DOHH2 (cell line): Measurements from ENCODE around the gene TYR.

Experiments used
- H3F3A ChIP-seq: fragments of 200-600 bp; sonication (generic), shearing (Covaris generic); 2 replicates; pipeline ENCODE4 v1.6.0; 2016; ENCODE audit warnings: antibody characterized with exemption, mild to moderate bottlenecking; ENCODE audit not compliant: control insufficient read depth, insufficient read depth
- H3K27ac ChIP-seq: fragments of 200-600 bp; sonication (generic); 2 replicates; pipeline ENCODE4 v1.5.1; 2014; ENCODE audit warnings: low read depth, mild to moderate bottlenecking, low read length, moderate library complexity
- H3K27me3 ChIP-seq: fragments of 200-600 bp; sonication (generic); 2 replicates; pipeline ENCODE4 v1.6.1; 2014; ENCODE audit warnings: mild to moderate bottlenecking, low read length, mixed read lengths; ENCODE audit not compliant: control insufficient read depth
- H3K36me3 ChIP-seq: fragments of 200-600 bp; sonication (generic); 2 replicates; pipeline ENCODE4 v1.6.1; 2014; ENCODE audit warnings: mild to moderate bottlenecking, low read length, moderate library complexity, mixed read lengths; ENCODE audit not compliant: control insufficient read depth
- H3K4me1 ChIP-seq: fragments of 200-600 bp; sonication (generic); 2 replicates; pipeline ENCODE4 v1.6.1; 2014; ENCODE audit warnings: mild to moderate bottlenecking, low read length, mixed read lengths; ENCODE audit not compliant: control insufficient read depth
- H3K4me2 ChIP-seq: fragments of 200-600 bp; sonication (generic); 2 replicates; pipeline ENCODE4 v1.6.0; 2014; ENCODE audit warnings: mild to moderate bottlenecking, low read length, moderate library complexity
- H3K4me3 ChIP-seq: fragments of 200-600 bp; sonication (generic); 2 replicates; pipeline ENCODE4 v1.5.1; 2014; ENCODE audit warnings: mild to moderate bottlenecking, low read length, mixed read lengths
- H3K79me2 ChIP-seq: fragments of 200-600 bp; sonication (generic); 2 replicates; pipeline ENCODE4 v1.6.1; 2014; ENCODE audit warnings: mild to moderate bottlenecking, low read length, mixed read lengths; ENCODE audit not compliant: control insufficient read depth
- H3K9me2 ChIP-seq: fragments of 200-600 bp; sonication (generic); replicated peaks from 2 replicates; pipeline ENCODE4 v1.6.1; 2014; ENCODE audit warnings: mild to moderate bottlenecking, low read length, mixed read lengths; ENCODE audit not compliant: control insufficient read depth
- H3K9me3 ChIP-seq: fragments of 200-600 bp; sonication (generic); 2 replicates; pipeline ENCODE4 v1.6.1; 2014; ENCODE audit warnings: antibody characterized with exemption, low read length, mixed read lengths; ENCODE audit not compliant: control insufficient read depth, insufficient read depth
- H4K20me1 ChIP-seq: fragments of 200-600 bp; sonication (generic); 2 replicates; pipeline ENCODE4 v1.6.0; 2014; ENCODE audit warnings: low read depth, mild to moderate bottlenecking, antibody characterized with exemption, low read length, moderate library complexity; ENCODE audit not compliant: control insufficient read depth, insufficient read depth
- EZH2phosphoT487 ChIP-seq: fragments of 200-600 bp; sonication (generic); IDR thresholded peaks from 2 replicates; pipeline ENCODE4 v1.6.1; 2017; ENCODE audit warnings: borderline replicate concordance, mild to moderate bottlenecking, antibody characterized with exemption, low read length, moderate library complexity, mixed read lengths
- TF ChIP-seq, protein P1 (sequence below): fragments of 200-600 bp; sonication (generic); IDR thresholded peaks from one replicate; pipeline ENCODE4 v1.5.1; 2014; ENCODE audit warnings: antibody characterized with exemption, mild to moderate bottlenecking, low read depth, low read length; ENCODE audit not compliant: poor library complexity, severe bottlenecking

TYR gene

GRCh38 chr11:89184021-89184420, 6.3 kb downstream of the TYR start:
- H3K4me2 ChIP-seq, result no peak overlapping the region
- H3K36me3 ChIP-seq, result no peaks in the 10 kb centered on the region
- H3K4me3 ChIP-seq, result no peak overlapping the region
- H3K9me3 ChIP-seq, result no peaks in the 10 kb centered on the region
- H3K27ac ChIP-seq, result no peak overlapping the region
- TF ChIP-seq EZH2phosphoT487, result no peak
- TF ChIP-seq, protein P1, sequence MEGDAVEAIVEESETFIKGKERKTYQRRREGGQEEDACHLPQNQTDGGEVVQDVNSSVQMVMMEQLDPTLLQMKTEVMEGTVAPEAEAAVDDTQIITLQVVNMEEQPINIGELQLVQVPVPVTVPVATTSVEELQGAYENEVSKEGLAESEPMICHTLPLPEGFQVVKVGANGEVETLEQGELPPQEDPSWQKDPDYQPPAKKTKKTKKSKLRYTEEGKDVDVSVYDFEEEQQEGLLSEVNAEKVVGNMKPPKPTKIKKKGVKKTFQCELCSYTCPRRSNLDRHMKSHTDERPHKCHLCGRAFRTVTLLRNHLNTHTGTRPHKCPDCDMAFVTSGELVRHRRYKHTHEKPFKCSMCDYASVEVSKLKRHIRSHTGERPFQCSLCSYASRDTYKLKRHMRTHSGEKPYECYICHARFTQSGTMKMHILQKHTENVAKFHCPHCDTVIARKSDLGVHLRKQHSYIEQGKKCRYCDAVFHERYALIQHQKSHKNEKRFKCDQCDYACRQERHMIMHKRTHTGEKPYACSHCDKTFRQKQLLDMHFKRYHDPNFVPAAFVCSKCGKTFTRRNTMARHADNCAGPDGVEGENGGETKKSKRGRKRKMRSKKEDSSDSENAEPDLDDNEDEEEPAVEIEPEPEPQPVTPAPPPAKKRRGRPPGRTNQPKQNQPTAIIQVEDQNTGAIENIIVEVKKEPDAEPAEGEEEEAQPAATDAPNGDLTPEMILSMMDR, result no peak
- no peaks in the 10 kb centered on the region for H3K4me1 ChIP-seq
- no peaks in the 10 kb centered on the region for H3K27me3 ChIP-seq
- no peaks in the 10 kb centered on the region for H3K9me2 ChIP-seq
- H3K79me2 ChIP-seq, result no peaks in the 10 kb centered on the region
- H3F3A ChIP-seq, result no peaks in the 10 kb centered on the region
- H4K20me1 ChIP-seq, result no peaks in the 10 kb centered on the region

- no peaks in the 10 kb centered on the region for H3K9me2 ChIP-seq
- TF ChIP-seq EZH2phosphoT487, result no peak
- TF ChIP-seq, protein P1, result no peak
- H3K36me3 ChIP-seq, result no peaks in the 10 kb centered on the region
- no peaks in the 10 kb centered on the region for H4K20me1 ChIP-seq
- no peaks in the 10 kb centered on the region for H3F3A ChIP-seq
- H3K4me1 ChIP-seq, result no peaks in the 10 kb centered on the region
- H3K27me3 ChIP-seq, result no peaks in the 10 kb centered on the region
- H3K79me2 ChIP-seq, result no peaks in the 10 kb centered on the region
- no peak overlapping the region for H3K4me2 ChIP-seq
- no peaks in the 10 kb centered on the region for H3K9me3 ChIP-seq
- no peak overlapping the region for H3K4me3 ChIP-seq
- H3K27ac ChIP-seq, result no peak overlapping the region
These were observed 12.1 kb downstream of the TYR start for GRCh38 chr11:89189776-89190175.

GRCh38 chr11:89201138-89201537, 23.5 kb downstream of the TYR start:
- Histone ChIP-seq H3F3A (no peaks in the 10 kb centered on the region), H3K9me3 (no peaks in the 10 kb centered on the region), H3K27ac (no peak overlapping the region), H3K9me2 (no peaks in the 10 kb centered on the region), H3K36me3 (no peaks in the 10 kb centered on the region), H3K4me1 (no peaks in the 10 kb centered on the region), H3K79me2 (no peaks in the 10 kb centered on the region), H3K27me3 (no peaks in the 10 kb centered on the region), H3K4me2 (no peak overlapping the region), H3K4me3 (no peak overlapping the region), H4K20me1 (no peaks in the 10 kb centered on the region)
- no peak for TF ChIP-seq EZH2phosphoT487
- TF ChIP-seq, protein P1, result no peak

DNA sequence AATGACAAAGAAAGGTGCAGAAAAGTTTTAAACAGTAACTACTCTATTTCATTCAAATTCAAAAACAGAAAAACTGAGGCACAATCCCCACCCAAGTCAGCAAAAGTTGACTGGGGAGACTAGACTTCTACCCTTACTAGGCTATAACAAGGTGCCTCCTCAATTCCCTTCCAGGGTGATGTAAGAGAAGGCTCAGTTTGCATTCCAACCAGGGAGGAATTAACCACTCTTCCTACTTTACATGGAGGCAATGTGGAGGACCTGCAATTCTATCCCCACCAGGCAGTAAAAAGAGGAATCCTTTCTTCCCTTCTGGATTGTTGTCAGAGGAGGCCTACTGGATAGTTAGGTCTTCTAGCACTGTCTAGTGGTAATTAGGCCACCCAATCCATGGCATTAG, 26.1 kb downstream of the TYR start:
- TF ChIP-seq, protein P1, result no peak
- Histone ChIP-seq H4K20me1 (no peaks in the 10 kb centered on the region), H3K79me2 (no peaks in the 10 kb centered on the region), H3K9me2 (no peaks in the 10 kb centered on the region), H3F3A (no peaks in the 10 kb centered on the region), H3K27ac (no peak overlapping the region), H3K4me3 (no peak overlapping the region), H3K9me3 (no peaks in the 10 kb centered on the region), H3K4me1 (no peaks in the 10 kb centered on the region), H3K27me3 (no peaks in the 10 kb centered on the region), H3K4me2 (no peak overlapping the region), H3K36me3 (no peaks in the 10 kb centered on the region)
